ENCODE data around the gene NXPH2. TPM values are rescaled to one million over a fixed set of nuclear protein-coding genes. Genes with fewer than 3 reads are reported as not detected.
"Not testable (repeated sequence)": the region's sequence is repeated elsewhere in the genome, so short reads cannot be mapped to it uniquely, and the experiment has no call there.

Gene NXPH2
- total RNA-seq, 1 experiment from 2014 or later, result 0.55 TPM

GRCh38 chr2:138654146-138654545, 126.0 kb downstream of the NXPH2 start:
- no peaks in the 10 kb centered on the region for H3K36me3 ChIP-seq (replicated peaks; ENCODE audit: control insufficient read depth, insufficient read depth, low read length)
- DNase-seq, result no peak
- H3K4me3 ChIP-seq (ENCODE audit: insufficient read depth, low read depth, low read length), result no peak overlapping the region
- no peaks in the 10 kb centered on the region for H3K27me3 ChIP-seq (ENCODE audit: control insufficient read depth, insufficient read depth, low read length)

GRCh38 chr2:138652378-138652777, 127.8 kb downstream of the NXPH2 start:
- no peak overlapping the region for H3K4me3 ChIP-seq (ENCODE audit: insufficient read depth, low read depth, low read length)
- no peaks in the 10 kb centered on the region for H3K36me3 ChIP-seq (replicated peaks; ENCODE audit: control insufficient read depth, insufficient read depth, low read length)
- no peaks in the 10 kb centered on the region for H3K27me3 ChIP-seq (ENCODE audit: control insufficient read depth, insufficient read depth, low read length)
- no peak for DNase-seq

GRCh38 chr2:138649571-138649970, 130.6 kb downstream of the NXPH2 start:
- no peak overlapping the region for H3K4me3 ChIP-seq (ENCODE audit: insufficient read depth, low read depth, low read length)
- DNase-seq, result no peak

GRCh38 chr2:138648606-138649005, 131.6 kb downstream of the NXPH2 start:
- no peak overlapping the region for H3K4me3 ChIP-seq (ENCODE audit: insufficient read depth, low read depth, low read length)

More at GRCh38 chr2:138649571-138649970, 130.6 kb downstream of the NXPH2 start:
- no peaks in the 10 kb centered on the region for H3K36me3 ChIP-seq (replicated peaks; ENCODE audit: control insufficient read depth, insufficient read depth, low read length)
- H3K27me3 ChIP-seq (ENCODE audit: control insufficient read depth, insufficient read depth, low read length), result no peaks in the 10 kb centered on the region

GRCh38 chr2:138644776-138645175, 135.4 kb downstream of the NXPH2 start:
- H3K4me3 ChIP-seq (ENCODE audit: insufficient read depth, low read depth, low read length); H3K36me3 ChIP-seq (replicated peaks; ENCODE audit: control insufficient read depth, insufficient read depth, low read length); DNase-seq; H3K27me3 ChIP-seq (ENCODE audit: control insufficient read depth, insufficient read depth, low read length): not testable (repeated sequence)

More at GRCh38 chr2:138648606-138649005, 131.6 kb downstream of the NXPH2 start:
- Histone ChIP-seq H3K36me3 (replicated peaks; ENCODE audit: control insufficient read depth, insufficient read depth, low read length) (no peaks in the 10 kb centered on the region), H3K27me3 (ENCODE audit: control insufficient read depth, insufficient read depth, low read length) (no peaks in the 10 kb centered on the region)
- no peak for DNase-seq

GRCh38 chr2:138640921-138641676, 139.1 kb downstream of the NXPH2 start:
- no peak for DNase-seq
- H3K4me3 ChIP-seq (ENCODE audit: insufficient read depth, low read depth, low read length), result no peak overlapping the region
- H3K36me3 ChIP-seq (replicated peaks; ENCODE audit: control insufficient read depth, insufficient read depth, low read length), result no peaks in the 10 kb centered on the region
- H3K27me3 ChIP-seq (ENCODE audit: control insufficient read depth, insufficient read depth, low read length), result no peaks in the 10 kb centered on the region

- Histone ChIP-seq H3K27me3 (ENCODE audit: control insufficient read depth, insufficient read depth, low read length) (no peaks in the 10 kb centered on the region), H3K4me3 (ENCODE audit: insufficient read depth, low read depth, low read length) (no peak overlapping the region), H3K36me3 (replicated peaks; ENCODE audit: control insufficient read depth, insufficient read depth, low read length) (no peaks in the 10 kb centered on the region)
- DNase-seq, result no peak
Observed at GRCh38 chr2:138637686-138638085, 142.5 kb downstream of the NXPH2 start.

GRCh38 chr2:138637061-138637460, 143.1 kb downstream of the NXPH2 start:
- no peak for DNase-seq
- H3K4me3 ChIP-seq (ENCODE audit: insufficient read depth, low read depth, low read length), result no peak overlapping the region
- no peaks in the 10 kb centered on the region for H3K36me3 ChIP-seq (replicated peaks; ENCODE audit: control insufficient read depth, insufficient read depth, low read length)
- no peaks in the 10 kb centered on the region for H3K27me3 ChIP-seq (ENCODE audit: control insufficient read depth, insufficient read depth, low read length)

- H3K4me3 ChIP-seq (ENCODE audit: insufficient read depth, low read depth, low read length), result no peak overlapping the region
- H3K27me3 ChIP-seq (ENCODE audit: control insufficient read depth, insufficient read depth, low read length), result no peaks in the 10 kb centered on the region
- no peaks in the 10 kb centered on the region for H3K36me3 ChIP-seq (replicated peaks; ENCODE audit: control insufficient read depth, insufficient read depth, low read length)
- no peak for DNase-seq
Observed at GRCh38 chr2:138633049-138633448, 147.1 kb downstream of the NXPH2 start.

GRCh38 chr2:138632066-138632620, 148.0 kb downstream of the NXPH2 start:
- H3K4me3 ChIP-seq (ENCODE audit: insufficient read depth, low read depth, low read length), result no peak overlapping the region
- H3K36me3 ChIP-seq (replicated peaks; ENCODE audit: control insufficient read depth, insufficient read depth, low read length), result no peaks in the 10 kb centered on the region
- no peaks in the 10 kb centered on the region for H3K27me3 ChIP-seq (ENCODE audit: control insufficient read depth, insufficient read depth, low read length)
- no peak for DNase-seq

- Histone ChIP-seq H3K36me3 (replicated peaks; ENCODE audit: control insufficient read depth, insufficient read depth, low read length) (no peaks in the 10 kb centered on the region), H3K27me3 (ENCODE audit: control insufficient read depth, insufficient read depth, low read length) (no peaks in the 10 kb centered on the region), H3K4me3 (ENCODE audit: insufficient read depth, low read depth, low read length) (no peak overlapping the region)
- DNase-seq, result no peak
Observed at GRCh38 chr2:138630164-138630563, 150.0 kb downstream of the NXPH2 start.

GRCh38 chr2:138626148-138626547, 154.0 kb downstream of the NXPH2 start:
- DNase-seq, result no peak
- no peaks in the 10 kb centered on the region for H3K27me3 ChIP-seq (ENCODE audit: control insufficient read depth, insufficient read depth, low read length)
- H3K4me3 ChIP-seq (ENCODE audit: insufficient read depth, low read depth, low read length), result no peak overlapping the region
- H3K36me3 ChIP-seq (replicated peaks; ENCODE audit: control insufficient read depth, insufficient read depth, low read length), result no peaks in the 10 kb centered on the region

GRCh38 chr2:138622613-138623012, 157.6 kb downstream of the NXPH2 start:
- no peaks in the 10 kb centered on the region for H3K36me3 ChIP-seq (replicated peaks; ENCODE audit: control insufficient read depth, insufficient read depth, low read length)
- H3K4me3 ChIP-seq (ENCODE audit: insufficient read depth, low read depth, low read length), result no peak overlapping the region
- no peak for DNase-seq
- H3K27me3 ChIP-seq (ENCODE audit: control insufficient read depth, insufficient read depth, low read length), result no peaks in the 10 kb centered on the region

- Histone ChIP-seq H3K27me3 (ENCODE audit: control insufficient read depth, insufficient read depth, low read length) (no peaks in the 10 kb centered on the region), H3K36me3 (replicated peaks; ENCODE audit: control insufficient read depth, insufficient read depth, low read length) (no peaks in the 10 kb centered on the region), H3K4me3 (ENCODE audit: insufficient read depth, low read depth, low read length) (no peak overlapping the region)
- no peak for DNase-seq
Observed at GRCh38 chr2:138621139-138621538, 159.1 kb downstream of the NXPH2 start.

GRCh38 chr2:138620431-138620830, 159.8 kb downstream of the NXPH2 start:
- Histone ChIP-seq H3K36me3 (replicated peaks; ENCODE audit: control insufficient read depth, insufficient read depth, low read length) (no peaks in the 10 kb centered on the region), H3K27me3 (ENCODE audit: control insufficient read depth, insufficient read depth, low read length) (no peaks in the 10 kb centered on the region), H3K4me3 (ENCODE audit: insufficient read depth, low read depth, low read length) (no peak overlapping the region)
- DNase-seq, result no peak

Measured in H7 (cell line).